ENCODE measurements around the gene ELP2. TPM values are rescaled to one million over a fixed set of nuclear protein-coding genes. Genes with fewer than 3 reads are reported as not detected.

ELP2 gene
- total RNA-seq, 1 experiment from 2014 or later, result 96.5 TPM

- no TSS peak for BruUV-seq (replicated peaks)
- no peaks in the 10 kb centered on the region for H3K27me3 ChIP-seq (replicated peaks; ENCODE audit: insufficient read depth, low read depth, low read length, poor library complexity)
- peak overlapping the region; percentile 83 for H3K4me3 ChIP-seq (ENCODE audit: low read depth, low read length, poor library complexity, severe bottlenecking)
- POLR2A ChIA-PET (ENCODE audit: low non-redundant PET), result no interaction called here
- H3K27ac ChIP-seq (ENCODE audit: low read depth, low read length, poor library complexity, severe bottlenecking), result peak overlapping the region; percentile 99
- H3K9me3 ChIP-seq (ENCODE audit: low read depth, low read length, poor library complexity, severe bottlenecking), result no peaks in the 10 kb centered on the region
- peaks cover 9% of the 10 kb centered on the region for H3K4me1 ChIP-seq (ENCODE audit: insufficient read depth, low read length, poor library complexity, severe bottlenecking)
- no peak for TF ChIP-seq EZH2 (IDR thresholded peaks at IDR 0.05; ENCODE audit: borderline replicate concordance, low read depth, low read length, poor library complexity, severe bottlenecking)
- no peak for TF ChIP-seq CTCF (conservative IDR thresholded peaks at IDR 0.05; ENCODE audit: low read depth, low read length)
- CTCF ChIA-PET, result interaction anchor here (1.1 kb wide), 1 partner anchor 111 kb away, joined by 3 read pairs; no protein-coding TSS in a partner anchor
- intact Hi-C loops (cut with micrococcal nuclease; ENCODE audit: unreplicated experiment), result no loop called here
- peaks cover 15% of the 10 kb centered on the region for H3K36me3 ChIP-seq (ENCODE audit: insufficient read depth, low read length, poor library complexity, severe bottlenecking)
- peak; percentile 26 for DNase-seq (ENCODE audit: low spot score)
Observed at GRCh38 chr18:36128530-36128870, 1.2 kb upstream of the ELP2 start.

- peaks cover 9% of the 10 kb centered on the region for H3K4me1 ChIP-seq (ENCODE audit: insufficient read depth, low read length, poor library complexity, severe bottlenecking)
- intact Hi-C loops (cut with micrococcal nuclease; ENCODE audit: unreplicated experiment), result no loop called here
- peak overlapping the region; percentile 99 for H3K27ac ChIP-seq (ENCODE audit: low read depth, low read length, poor library complexity, severe bottlenecking)
- H3K36me3 ChIP-seq (ENCODE audit: insufficient read depth, low read length, poor library complexity, severe bottlenecking), result peaks cover 11% of the 10 kb centered on the region
- H3K27me3 ChIP-seq (replicated peaks; ENCODE audit: insufficient read depth, low read depth, low read length, poor library complexity), result no peaks in the 10 kb centered on the region
- H3K9me3 ChIP-seq (ENCODE audit: low read depth, low read length, poor library complexity, severe bottlenecking), result no peaks in the 10 kb centered on the region
- POLR2A ChIA-PET (ENCODE audit: low non-redundant PET), result no interaction called here
- DNase-seq (ENCODE audit: low spot score), result no peak
- CTCF ChIA-PET, result interaction anchor here (1.1 kb wide), 1 partner anchor 111 kb away, joined by 3 read pairs; no protein-coding TSS in a partner anchor
- no TSS peak for BruUV-seq (replicated peaks)
- H3K4me3 ChIP-seq (ENCODE audit: low read depth, low read length, poor library complexity, severe bottlenecking), result peak overlapping the region; percentile 83
- TF ChIP-seq EZH2 (IDR thresholded peaks at IDR 0.05; ENCODE audit: borderline replicate concordance, low read depth, low read length, poor library complexity, severe bottlenecking), result no peak
- no peak for TF ChIP-seq CTCF (conservative IDR thresholded peaks at IDR 0.05; ENCODE audit: low read depth, low read length)
Observed at GRCh38 chr18:36128907-36129299, 796 bp upstream of the ELP2 start.

GRCh38 chr18:36130039-36130831, 536 bp downstream of the ELP2 start:
- peaks cover 9% of the 10 kb centered on the region for H3K4me1 ChIP-seq (ENCODE audit: insufficient read depth, low read length, poor library complexity, severe bottlenecking)
- H3K9me3 ChIP-seq (ENCODE audit: low read depth, low read length, poor library complexity, severe bottlenecking), result no peaks in the 10 kb centered on the region
- H3K27ac ChIP-seq (ENCODE audit: low read depth, low read length, poor library complexity, severe bottlenecking), result peak overlapping the region; percentile 99
- POLR2A ChIA-PET (ENCODE audit: low non-redundant PET), result no interaction called here
- peak overlapping the region; percentile 83 for H3K4me3 ChIP-seq (ENCODE audit: low read depth, low read length, poor library complexity, severe bottlenecking)
- DNase-seq (ENCODE audit: low spot score), result no peak
- peaks cover 3% of the 10 kb centered on the region for H3K36me3 ChIP-seq (ENCODE audit: insufficient read depth, low read length, poor library complexity, severe bottlenecking)
- intact Hi-C loops (cut with micrococcal nuclease; ENCODE audit: unreplicated experiment), result no loop called here
- TF ChIP-seq EZH2 (IDR thresholded peaks at IDR 0.05; ENCODE audit: borderline replicate concordance, low read depth, low read length, poor library complexity, severe bottlenecking), result no peak
- TF ChIP-seq CTCF (conservative IDR thresholded peaks at IDR 0.05; ENCODE audit: low read depth, low read length), result no peak
- CTCF ChIA-PET, result no interaction called here
- BruUV-seq (replicated peaks), result TSS peak; percentile 35
- no peaks in the 10 kb centered on the region for H3K27me3 ChIP-seq (replicated peaks; ENCODE audit: insufficient read depth, low read depth, low read length, poor library complexity)

Data from A673 (cell line).